Omental fat pad (tissue), 4 donors: Measurements from ENCODE around the gene CDRT4. TPM values are rescaled to one million over a fixed set of nuclear protein-coding genes. Genes with fewer than 3 reads are reported as not detected.
A peak's percentile ranks its signal among the peaks of the same experiment; 100 is the strongest.

ENCODE experiments used
- ATAC-seq: fragments of 150-250 bp; one replicate; pipeline ENCODE4 v1.9.1; 2016; ENCODE audit warnings: mild to moderate bottlenecking, moderate library complexity; ENCODE audit not compliant: low FRiP score
- DNase-seq: peaks from one replicate; pipeline ENCODE4 v3.0.0-alpha.2; 2019; ENCODE audit warnings: low spot score
- total RNA-seq, 4 donors: library from RNA; depleted of rRNA; stranded (reverse); fragments of >200 nt; gene quantifications; one replicate each; pipeline ENCODE4 v1.1.0, GENCODE V29; 2016
- TF ChIP-seq, protein P1 (sequence below), 3 donors: fragments of 450-650 bp; IDR thresholded peaks; one replicate each; pipeline ENCODE4 v1.5.1; 2016 to 2017; ENCODE audit warnings: antibody characterized with exemption in 3 of 3, mild to moderate bottlenecking in 3 of 3, moderate library complexity in 2 of 3

The CDRT4 gene
- total RNA-seq, 4 donors from 2014 or later = 1.3 to 7.9 (median 2.6) TPM

DNA sequence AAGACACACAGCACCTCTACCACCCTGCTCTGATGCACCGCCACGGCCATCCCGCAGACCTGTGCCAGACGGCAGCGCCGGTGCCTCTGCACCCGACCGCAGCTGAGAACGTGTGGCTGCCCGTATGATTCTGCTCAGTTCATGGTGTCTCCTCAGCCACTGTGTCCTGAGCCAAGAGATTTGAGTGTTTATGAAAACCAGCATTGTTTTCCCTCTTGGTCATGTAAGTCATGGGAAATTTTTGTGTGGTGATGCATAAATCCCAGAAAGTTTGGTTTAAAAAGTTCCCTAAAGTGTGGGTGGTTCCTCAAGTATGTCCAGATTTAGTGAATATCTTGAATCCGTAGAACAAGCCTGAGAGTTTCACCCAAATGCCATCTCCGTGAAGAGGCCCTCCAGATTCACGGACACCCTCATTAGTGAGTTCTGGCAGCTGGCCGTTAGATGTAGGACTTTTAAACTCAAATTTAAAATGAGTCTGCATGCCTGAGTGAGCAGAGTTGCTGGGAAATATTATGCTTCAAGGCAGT lies 57.6 kb downstream of the CDRT4 start:
- DNase-seq (no peak), ATAC-seq (peak; percentile 81)
- TF ChIP-seq, protein P1, sequence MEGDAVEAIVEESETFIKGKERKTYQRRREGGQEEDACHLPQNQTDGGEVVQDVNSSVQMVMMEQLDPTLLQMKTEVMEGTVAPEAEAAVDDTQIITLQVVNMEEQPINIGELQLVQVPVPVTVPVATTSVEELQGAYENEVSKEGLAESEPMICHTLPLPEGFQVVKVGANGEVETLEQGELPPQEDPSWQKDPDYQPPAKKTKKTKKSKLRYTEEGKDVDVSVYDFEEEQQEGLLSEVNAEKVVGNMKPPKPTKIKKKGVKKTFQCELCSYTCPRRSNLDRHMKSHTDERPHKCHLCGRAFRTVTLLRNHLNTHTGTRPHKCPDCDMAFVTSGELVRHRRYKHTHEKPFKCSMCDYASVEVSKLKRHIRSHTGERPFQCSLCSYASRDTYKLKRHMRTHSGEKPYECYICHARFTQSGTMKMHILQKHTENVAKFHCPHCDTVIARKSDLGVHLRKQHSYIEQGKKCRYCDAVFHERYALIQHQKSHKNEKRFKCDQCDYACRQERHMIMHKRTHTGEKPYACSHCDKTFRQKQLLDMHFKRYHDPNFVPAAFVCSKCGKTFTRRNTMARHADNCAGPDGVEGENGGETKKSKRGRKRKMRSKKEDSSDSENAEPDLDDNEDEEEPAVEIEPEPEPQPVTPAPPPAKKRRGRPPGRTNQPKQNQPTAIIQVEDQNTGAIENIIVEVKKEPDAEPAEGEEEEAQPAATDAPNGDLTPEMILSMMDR (IDR thresholded peaks at IDR 0.05) = no peak

DNA sequence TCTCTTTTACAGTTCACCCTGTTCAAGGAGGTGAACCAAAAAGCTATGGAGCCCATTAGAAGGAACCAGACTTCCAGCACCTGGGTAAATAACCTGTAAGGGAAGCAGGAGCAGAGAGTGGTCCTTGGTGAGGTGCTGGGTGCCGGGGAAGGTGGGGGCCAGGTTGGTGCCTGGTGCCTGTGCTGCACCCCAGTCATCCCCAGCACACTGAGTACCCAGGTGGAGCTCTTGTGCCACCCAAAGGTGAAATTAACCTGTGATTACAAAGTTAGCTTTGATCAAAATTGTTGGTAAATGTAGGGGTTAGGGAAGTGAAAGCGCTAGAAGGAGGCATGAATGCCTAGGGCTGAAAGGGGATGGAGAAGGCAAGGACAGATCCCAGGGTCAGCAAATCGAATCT lies 58.6 kb downstream of the CDRT4 start:
- ATAC-seq = no peak
- TF ChIP-seq, protein P1 (IDR thresholded peaks at IDR 0.05) = no peak
- DNase-seq = no peak

DNA sequence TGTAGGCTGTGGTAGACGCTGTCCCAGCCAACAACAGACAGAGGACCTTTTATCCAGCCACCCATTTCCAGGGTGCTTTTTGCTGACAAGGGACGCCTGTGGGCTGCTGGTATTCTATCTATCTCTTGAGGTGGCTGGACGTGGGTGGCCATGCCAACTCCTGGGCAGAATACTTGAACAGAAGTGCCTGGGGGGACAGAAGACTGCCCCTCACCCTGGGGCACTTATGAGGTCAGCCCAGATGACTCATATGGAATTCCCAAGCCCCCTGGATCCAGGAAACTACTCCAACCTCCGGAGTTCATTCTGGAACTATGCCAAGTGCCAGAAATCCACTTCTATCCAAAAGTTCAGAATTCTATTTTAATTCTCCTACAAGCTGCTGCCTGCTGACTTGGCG lies 61.3 kb downstream of the CDRT4 start:
- TF ChIP-seq, protein P1 (IDR thresholded peaks at IDR 0.05) = no peak
- ATAC-seq (no peak), DNase-seq (no peak)

DNA sequence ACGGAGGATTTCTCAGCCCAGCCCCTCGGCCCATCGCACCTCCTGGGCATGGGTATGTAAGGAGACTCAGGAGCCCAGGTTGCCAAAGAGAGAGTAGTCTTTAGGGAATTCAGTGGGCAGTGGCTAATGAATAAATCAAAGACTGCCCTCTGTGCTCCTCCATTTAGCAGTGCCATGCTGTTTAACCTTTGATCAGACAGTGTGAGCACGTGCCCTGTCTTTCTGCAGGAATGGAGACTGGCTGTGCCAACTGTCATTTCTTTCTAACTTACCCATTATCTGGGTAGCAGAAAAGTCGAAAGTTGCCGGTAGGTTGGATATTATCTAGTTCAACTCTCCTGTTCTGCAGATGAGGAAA lies 62.4 kb downstream of the CDRT4 start:
- ATAC-seq = no peak
- DNase-seq = no peak
- TF ChIP-seq, protein P1 (IDR thresholded peaks at IDR 0.05) = no peak

DNA sequence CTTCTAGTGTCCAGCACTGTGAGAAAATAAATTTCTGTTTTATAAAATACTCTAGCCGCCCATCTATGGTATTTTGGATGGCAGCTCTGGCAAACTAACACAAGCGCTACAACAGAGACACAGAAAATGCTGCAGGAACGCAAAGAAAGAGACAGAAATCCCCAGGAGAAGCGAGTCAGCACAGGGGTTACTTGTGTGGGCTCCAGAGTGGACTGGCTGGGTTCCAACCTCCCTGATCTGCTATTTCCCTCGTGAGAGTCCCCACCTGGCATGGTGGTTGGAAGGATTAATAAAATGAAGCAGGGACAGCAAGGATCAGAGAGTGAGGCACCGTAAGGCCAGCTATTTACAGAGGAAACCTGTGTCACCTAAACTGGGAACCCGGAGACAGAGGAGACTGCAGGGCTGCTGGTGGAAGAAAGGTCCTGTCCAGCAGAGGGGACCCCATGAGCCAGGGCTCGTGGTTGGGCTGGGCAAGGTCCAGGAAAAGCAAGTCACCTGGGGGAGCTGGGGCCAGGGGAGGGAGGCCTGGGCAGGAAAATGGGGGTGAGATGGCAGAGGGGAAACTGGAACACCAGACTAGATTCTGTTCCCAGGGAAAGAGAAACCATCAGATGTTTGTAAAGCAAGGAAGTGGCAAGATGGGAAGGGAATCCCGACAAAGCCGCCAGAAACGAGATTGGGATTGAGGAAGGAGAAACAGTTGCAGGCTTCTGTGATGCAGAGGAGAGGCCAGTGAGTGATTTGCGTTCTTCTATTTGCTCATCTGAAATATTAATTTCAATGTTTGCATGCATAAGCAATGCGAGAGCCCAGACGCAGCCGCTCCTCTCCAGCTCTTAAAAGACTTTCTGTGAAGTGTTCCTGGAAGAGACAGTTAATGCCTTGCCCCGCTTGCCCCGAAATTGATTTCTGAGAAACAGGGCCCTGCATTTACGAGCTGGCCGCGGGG lies 63.0 kb downstream of the CDRT4 start:
- DNase-seq (no peak), ATAC-seq (no peak)
- TF ChIP-seq, protein P1 (IDR thresholded peaks at IDR 0.05) = no peak

DNA sequence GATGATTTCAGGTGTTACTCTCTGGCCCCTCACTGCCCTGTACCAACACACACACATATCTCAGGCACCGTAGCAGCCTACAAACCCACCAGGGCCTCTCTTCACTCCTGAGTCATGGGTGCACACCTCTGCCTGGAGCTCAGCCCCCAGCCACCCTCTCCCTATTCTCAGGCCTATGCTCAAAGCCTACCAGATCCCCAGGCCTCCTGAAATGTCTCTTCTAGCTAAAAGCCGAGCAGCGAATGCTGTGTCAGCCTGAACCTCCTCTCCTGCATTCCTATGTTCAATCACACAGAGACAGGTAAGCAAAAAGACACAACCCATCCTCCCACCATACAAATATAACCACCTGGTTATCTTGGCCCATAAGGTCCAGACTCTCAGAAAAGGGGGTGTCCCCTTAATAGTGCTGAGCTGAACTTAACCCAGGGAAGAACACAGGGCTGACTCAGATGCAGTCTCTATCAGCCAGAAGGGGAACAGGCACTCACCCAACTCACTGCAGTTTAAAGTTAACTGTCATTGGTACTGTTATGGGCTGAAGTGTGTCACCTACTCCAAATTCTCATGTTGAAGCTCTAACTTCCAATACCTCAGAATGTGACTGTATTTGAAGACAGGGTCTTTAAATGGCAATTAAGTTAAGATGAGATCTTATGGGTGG lies 64.0 kb downstream of the CDRT4 start:
- TF ChIP-seq, protein P1 (IDR thresholded peaks at IDR 0.05) = no peak
- no peak for ATAC-seq
- DNase-seq = no peak
